Ovary (tissue), 9 donors: Measurements from ENCODE around the gene SCPEP1. TPM values are rescaled to one million over a fixed set of nuclear protein-coding genes. Genes with fewer than 3 reads are reported as not detected.
"Not testable (repeated sequence)": the region's sequence is repeated elsewhere in the genome, so short reads cannot be mapped to it uniquely, and the experiment has no call there.

Experiments used
- DNase-seq, 5 donors: peaks; one replicate each; pipeline ENCODE4 v3.0.0-alpha.2; 2019 to 2020
- H3K27ac ChIP-seq, 2 donors: fragments of 200-600 bp; one replicate each; pipeline versions ENCODE4 v1.5.1 to v1.8.0; 2019 to 2022
- H3K27me3 ChIP-seq: fragments of 200-600 bp; one replicate; pipeline ENCODE4 v1.8.0; 2022
- H3K36me3 ChIP-seq: fragments of 200-600 bp; sonication (generic); one replicate; pipeline ENCODE4 v1.5.1; 2019
- H3K4me1 ChIP-seq: one replicate; pipeline ENCODE4 v1.8.1; 2013; ENCODE audit warnings: mild to moderate bottlenecking, moderate library complexity; ENCODE audit not compliant: insufficient read depth
- H3K4me3 ChIP-seq: fragments of 200-600 bp; sonication (generic); one replicate; pipeline ENCODE4 v1.5.1; 2017
- H3K9me3 ChIP-seq, 2 donors: fragments of 200-600 bp in 1 of 2; sonication (generic) in 1 of 2; one replicate each; pipeline versions ENCODE4 v1.5.1 to v1.8.1; 2013 to 2019; ENCODE audit warnings: mild to moderate bottlenecking in 1 of 2, moderate library complexity in 1 of 2
- CTCF ChIP-seq, 3 donors: fragments of 450-650 bp in 2 of 3; fragments of 200-600 bp in 1 of 3; IDR thresholded peaks; one replicate each; pipeline versions ENCODE4 v1.5.1 to v1.8.0; 2016 to 2022; ENCODE audit warnings: antibody characterized with exemption in 3 of 3, mild to moderate bottlenecking in 1 of 3
- EP300 ChIP-seq: sonication (generic); formaldehyde crosslinking; IDR thresholded peaks from one replicate; pipeline ENCODE4 v1.6.1; 2017; ENCODE audit warnings: antibody characterized with exemption
- POLR2A ChIP-seq: fragments of 450-650 bp; IDR thresholded peaks from one replicate; pipeline ENCODE4 v1.6.1; 2017; ENCODE audit warnings: antibody characterized with exemption, mild to moderate bottlenecking, moderate library complexity
- WGBS, 3 donors: extraction: QIAGEN DNeasy Blood & Tissue Kit in 1 of 3; methylation state at CpG; one replicate each; pipeline versions ENCODE4 v1.1.5 to v1.1.7; 2013 to 2017; 5-methylcytosine and 5-hydroxymethylcytosine counted together
- intact Hi-C, 4 donors: fragments of 100-400 bp; cut with DNase I; formaldehyde crosslinking; loops; one replicate each; pipeline versions ENCODE4 v1.11.0 to v1.15.1; 2022 to 2023
- polyA plus RNA-seq, 2 donors: library from polyadenylated mRNA; stranded (reverse); fragments of 200-250 nt in 1 of 2; fragments of 350-450 nt in 1 of 2; fragmentation: Illumina TruSeq in 1 of 2; extraction: RNeasy Lipid Tissue Mini Kit (QIAGEN cat#74804) in 1 of 2; gene quantifications; one replicate each; pipeline ENCODE4 v1.2.3, GENCODE V29; 2013 to 2014
- total RNA-seq, 7 donors: library from RNA; depleted of rRNA in 2 of 7; stranded (reverse); fragments of >200 nt in 2 of 7; fragmentation: NEBNext Ultra II Directional in 3 of 7; extraction: Animal tissue kit (Norgen Biotek cat#: 25700) in 3 of 7; gene quantifications; one replicate each; pipeline versions ENCODE4 v1.1.0 to v1.2.4, GENCODE V29; 2016 to 2023
- donor health status: DM: no; HTN: no; CAD: no; lungs with moderate emphysema.
- donor health status: DM: no; HTN: no; CAD: no.
- donor health status: Bipolar disorder and iron deficiency.
- donor health status: DM: yes; HTN: yes; CAD: no.
- donor health status: DM: no; HTN: no; CAD: no.
- donor health status: DM: yes; HTN: yes; CAD: no.

The SCPEP1 gene
- total and polyA plus RNA-seq, 9 donors = 36.5 to 180 (median 58.7) TPM

- no peaks in the 10 kb centered on the region for H3K4me1 ChIP-seq
- intact Hi-C loops = no loop called here
- no peak overlapping the region for H3K4me3 ChIP-seq
- no peaks in the 10 kb centered on the region for H3K36me3 ChIP-seq
- WGBS, 3 donors = 48 to 52% (median 52%) methylated on average over 3 of the region's 3 CpGs
- no peak overlapping the region for H3K27ac ChIP-seq
- TF ChIP-seq CTCF (IDR thresholded peaks at IDR 0.05) (no peak), POLR2A (no peak), EP300 (no peak)
- no peaks in the 10 kb centered on the region for H3K9me3 ChIP-seq
- no peak for DNase-seq
- H3K27me3 ChIP-seq = no peaks in the 10 kb centered on the region
Measured at GRCh38 chr17:56949595-56949994, 28.3 kb upstream of the SCPEP1 start.

GRCh38 chr17:56956992-56957391 lies 20.9 kb upstream of the SCPEP1 start:
- H3K27me3 ChIP-seq = no peaks in the 10 kb centered on the region
- H3K4me3 ChIP-seq = no peak overlapping the region
- H3K9me3 ChIP-seq = no peaks in the 10 kb centered on the region
- DNase-seq = no peak
- peaks cover 6% of the 10 kb centered on the region for H3K4me1 ChIP-seq
- intact Hi-C loops = loop anchor here in 1 of 4 donors (5.0 kb wide), 1 partner anchor 60 kb away; no protein-coding TSS in a partner anchor
- H3K36me3 ChIP-seq = no peaks in the 10 kb centered on the region
- no peak overlapping the region for H3K27ac ChIP-seq
- WGBS, 3 donors = 93 to 96% (median 96%) methylated on average over 5 of the region's 5 CpGs
- TF ChIP-seq POLR2A (no peak), EP300 (no peak), CTCF (IDR thresholded peaks at IDR 0.05) (no peak)

- DNase-seq = peak; percentile 87 to 95 (median 92)
- no peaks in the 10 kb centered on the region for H3K27me3 ChIP-seq
- H3K27ac ChIP-seq = peak within 1 kb of the TSS; percentile 78 to 82
- WGBS, 3 donors = 2 to 3% (median 3%) methylated on average over 58 to 59 of the region's 59 CpGs
- H3K4me1 ChIP-seq = peaks cover 6% of the 10 kb centered on the region
- H3K36me3 ChIP-seq = no peaks in the 10 kb centered on the region
- intact Hi-C loops = no loop called here
- peak within 1 kb of the TSS; percentile 87 for H3K4me3 ChIP-seq
- TF ChIP-seq CTCF (IDR thresholded peaks at IDR 0.05) = peak; percentile 97 to 100 (median 97)
- TF ChIP-seq EP300 = no peak
- peak; percentile 31 for TF ChIP-seq POLR2A
- no peaks in the 10 kb centered on the region for H3K9me3 ChIP-seq
Measured at GRCh38 chr17:56960596-56961538, 17.1 kb upstream of the SCPEP1 start, which contains the start of gene COIL. COIL (minus strand) TSS chr17:56961050; CDS start chr17:56961019, 31 bp downstream.

GRCh38 chr17:56965241-56965640 lies 12.7 kb upstream of the SCPEP1 start:
- H3K27me3 ChIP-seq, H3K27ac ChIP-seq, H3K4me1 ChIP-seq, H3K36me3 ChIP-seq, DNase-seq, H3K4me3 ChIP-seq, intact Hi-C loops, H3K9me3 ChIP-seq: not testable (repeated sequence)
- 89 to 93% (median 91%) methylated on average over 9 of the region's 9 CpGs for WGBS, 3 donors

- intact Hi-C loops, H3K4me1 ChIP-seq, H3K27me3 ChIP-seq, DNase-seq, H3K9me3 ChIP-seq, H3K36me3 ChIP-seq, H3K4me3 ChIP-seq, H3K27ac ChIP-seq: not testable (repeated sequence)
- 80 to 87% (median 81%) methylated on average over 6 of the region's 6 CpGs for WGBS, 3 donors
Measured at GRCh38 chr17:56965681-56966080, 12.2 kb upstream of the SCPEP1 start.
